Upper lobe of left lung (tissue), 4 donors: ENCODE results near the gene TTLL5.

Experiments
- POLR2AphosphoS5 ChIP-seq, 2 donors: sonication (generic); formaldehyde crosslinking; IDR thresholded peaks; one replicate each; pipeline ENCODE4 v1.5.1; 2017; ENCODE audit warnings: antibody characterized with exemption in 2 of 2
- TF ChIP-seq, protein P1 (sequence below), 6 experiments: fragments of 450-650 bp in 4 of 6; fragments of 200-600 bp in 2 of 6; sonication (generic) in 2 of 6; IDR thresholded peaks; one replicate each; pipeline ENCODE4 v1.5.1; 2016 to 2019; ENCODE audit warnings: antibody characterized with exemption in 6 of 6

DNA sequence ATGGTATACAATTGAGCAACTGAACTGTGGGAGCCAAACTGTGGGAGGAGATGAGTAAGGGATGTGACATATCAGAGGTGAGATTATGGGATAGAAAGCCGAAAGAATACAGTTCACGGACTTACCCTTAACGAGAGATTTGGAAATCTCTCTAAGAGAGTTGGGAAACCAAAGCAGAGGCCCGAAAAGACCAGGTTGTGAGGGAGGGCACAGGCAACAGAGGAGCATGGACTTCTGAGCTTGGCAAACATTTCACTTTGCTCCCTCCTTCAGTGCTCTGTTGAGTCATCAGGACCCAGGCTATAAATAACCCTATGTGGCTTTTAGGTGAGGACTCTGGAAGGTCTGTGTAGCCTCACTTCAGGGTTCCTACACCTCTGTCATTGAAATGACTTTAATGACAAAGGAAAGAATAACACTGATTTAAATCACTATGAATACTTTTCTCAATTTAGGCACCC lies 200.1 kb downstream of the TTLL5 start:
- TF ChIP-seq POLR2AphosphoS5 (IDR thresholded peaks at IDR 0.05): no peak
- TF ChIP-seq, protein P1, sequence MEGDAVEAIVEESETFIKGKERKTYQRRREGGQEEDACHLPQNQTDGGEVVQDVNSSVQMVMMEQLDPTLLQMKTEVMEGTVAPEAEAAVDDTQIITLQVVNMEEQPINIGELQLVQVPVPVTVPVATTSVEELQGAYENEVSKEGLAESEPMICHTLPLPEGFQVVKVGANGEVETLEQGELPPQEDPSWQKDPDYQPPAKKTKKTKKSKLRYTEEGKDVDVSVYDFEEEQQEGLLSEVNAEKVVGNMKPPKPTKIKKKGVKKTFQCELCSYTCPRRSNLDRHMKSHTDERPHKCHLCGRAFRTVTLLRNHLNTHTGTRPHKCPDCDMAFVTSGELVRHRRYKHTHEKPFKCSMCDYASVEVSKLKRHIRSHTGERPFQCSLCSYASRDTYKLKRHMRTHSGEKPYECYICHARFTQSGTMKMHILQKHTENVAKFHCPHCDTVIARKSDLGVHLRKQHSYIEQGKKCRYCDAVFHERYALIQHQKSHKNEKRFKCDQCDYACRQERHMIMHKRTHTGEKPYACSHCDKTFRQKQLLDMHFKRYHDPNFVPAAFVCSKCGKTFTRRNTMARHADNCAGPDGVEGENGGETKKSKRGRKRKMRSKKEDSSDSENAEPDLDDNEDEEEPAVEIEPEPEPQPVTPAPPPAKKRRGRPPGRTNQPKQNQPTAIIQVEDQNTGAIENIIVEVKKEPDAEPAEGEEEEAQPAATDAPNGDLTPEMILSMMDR (IDR thresholded peaks at IDR 0.05): no peak
